Astrocyte of the hippocampus (primary cell): Measurements from ENCODE around the gene EDC4.

Experiments
- DNase-seq: peaks from one replicate; pipeline ENCODE4 v3.0.0; 2011; ENCODE audit warnings: low read depth, low spot score

EDC4 gene

GRCh38 chr16:67877064-67877463, 4.2 kb downstream of the EDC4 start:
- DNase-seq = no peak

GRCh38 chr16:67878232-67878631, 5.4 kb downstream of the EDC4 start:
- DNase-seq = no peak

GRCh38 chr16:67878846-67879245, 6.0 kb downstream of the EDC4 start:
- no peak for DNase-seq

- DNase-seq = no peak
These were observed 6.6 kb downstream of the EDC4 start for GRCh38 chr16:67879462-67879861.

- no peak for DNase-seq
These were observed 7.1 kb downstream of the EDC4 start for GRCh38 chr16:67879936-67880335.

GRCh38 chr16:67880584-67880983, 7.7 kb downstream of the EDC4 start:
- DNase-seq = no peak

- no peak for DNase-seq
These were observed 8.8 kb downstream of the EDC4 start for GRCh38 chr16:67881621-67882161.

GRCh38 chr16:67882374-67883145, 9.7 kb downstream of the EDC4 start:
- DNase-seq = peak; percentile 41

- DNase-seq = no peak
These were observed 10.5 kb downstream of the EDC4 start for GRCh38 chr16:67883146-67883871.

GRCh38 chr16:67883872-67884261, 11.0 kb downstream of the EDC4 start:
- peak; percentile 67 for DNase-seq

GRCh38 chr16:67884684-67885083, 11.8 kb downstream of the EDC4 start, which contains the start of gene NRN1L:
Gene NRN1L (plus strand): TSS chr16:67884885. CDS start chr16:67884904, 19 bp downstream.
- DNase-seq = peak; percentile 95

GRCh38 chr16:67885545-67885944, 12.7 kb downstream of the EDC4 start:
- no peak for DNase-seq

GRCh38 chr16:67885976-67886375, 13.1 kb downstream of the EDC4 start:
- no peak for DNase-seq

GRCh38 chr16:67886387-67886786, 13.5 kb downstream of the EDC4 start:
- DNase-seq = no peak

GRCh38 chr16:67888331-67888730, 15.5 kb downstream of the EDC4 start:
- no peak for DNase-seq

- DNase-seq = no peak
These were observed 19.5 kb downstream of the EDC4 start for GRCh38 chr16:67892375-67892774.

GRCh38 chr16:67892899-67893742, 20.3 kb downstream of the EDC4 start, which contains the start of gene PSKH1:
Gene PSKH1 (plus strand): TSS chr16:67893254. CDS start chr16:67908750, 15,496 bp downstream.
- peak; percentile 99 for DNase-seq

GRCh38 chr16:67893743-67894399, 21.0 kb downstream of the EDC4 start:
- no peak for DNase-seq

GRCh38 chr16:67897231-67897630, 24.4 kb downstream of the EDC4 start:
- DNase-seq = peak; percentile 85

- no peak for DNase-seq
These were observed 28.9 kb downstream of the EDC4 start for GRCh38 chr16:67901734-67902133.

GRCh38 chr16:67902831-67903230, 30.0 kb downstream of the EDC4 start:
- no peak for DNase-seq
